GM12878 (cell line): ENCODE results near the gene MRPL39. TPM values are rescaled to one million over a fixed set of nuclear protein-coding genes. Genes with fewer than 3 reads are reported as not detected.

ENCODE experiments used
- BCL11A ChIP-seq: IDR thresholded peaks from 2 replicates; pipeline ENCODE4 v1.6.1; 2011; ENCODE audit warnings: low read depth, low read length
- CBX5 ChIP-seq: sonication (generic); IDR thresholded peaks from 2 replicates; pipeline ENCODE4 v1.6.1; 2016; ENCODE audit warnings: low read depth, moderate library complexity, mild to moderate bottlenecking, inconsistent platforms
- CHD4 ChIP-seq: fragments of 200-600 bp; sonication (generic); IDR thresholded peaks from 2 replicates; pipeline ENCODE4 v1.6.1; 2016; ENCODE audit warnings: mild to moderate bottlenecking
- CREB1 ChIP-seq: IDR thresholded peaks from 2 replicates; pipeline ENCODE4 v1.6.1; 2012; ENCODE audit warnings: low read depth, mild to moderate bottlenecking, inconsistent platforms
- FOXK2 ChIP-seq: fragments of 450-650 bp; IDR thresholded peaks from 2 replicates; pipeline ENCODE4 v1.6.1; 2017; ENCODE audit warnings: mild to moderate bottlenecking, moderate library complexity
- FOXM1 ChIP-seq: IDR thresholded peaks from 2 replicates; pipeline ENCODE4 v1.6.1; 2012; ENCODE audit warnings: low read depth, mild to moderate bottlenecking, inconsistent platforms, low read length, moderate library complexity
- HCFC1 ChIP-seq: fragments of 150-350 bp; IDR thresholded peaks from 2 replicates; pipeline ENCODE4 v1.6.1; 2014; ENCODE audit warnings: low read length
- HDAC6 ChIP-seq: fragments of 200-600 bp; sonication (generic); IDR thresholded peaks from one replicate; pipeline ENCODE4 v1.8.0; 2017; ENCODE audit warnings: antibody characterized with exemption; ENCODE audit not compliant: unreplicated experiment
- IRF4 ChIP-seq: IDR thresholded peaks from 2 replicates; pipeline ENCODE4 v1.6.1; 2011; ENCODE audit warnings: low read depth, low read length
- NFYA ChIP-seq: IDR thresholded peaks from 2 replicates; pipeline ENCODE4 v1.6.1; 2011; ENCODE audit warnings: low read depth, mild to moderate bottlenecking, low read length, improper control_type of control experiment, borderline replicate concordance
- PAX5 ChIP-seq: IDR thresholded peaks from 2 replicates; pipeline ENCODE4 v1.6.1; 2011; ENCODE audit warnings: low read depth, low read length, borderline replicate concordance
- RBBP5 ChIP-seq: fragments of 200-600 bp; sonication (generic); conservative IDR thresholded peaks from 2 replicates; pipeline ENCODE4 v1.6.1; 2016
- SMAD1 ChIP-seq: fragments of 450-650 bp; IDR thresholded peaks from 2 replicates; pipeline ENCODE4 v1.6.1; 2018; ENCODE audit warnings: mild to moderate bottlenecking, low read depth; ENCODE audit not compliant: partially characterized antibody
- SREBF1 ChIP-seq: IDR thresholded peaks from 2 replicates; pipeline ENCODE4 v1.6.1; 2012; ENCODE audit warnings: mild to moderate bottlenecking, low read length
- STAT1 ChIP-seq: fragments of 450-650 bp; conservative IDR thresholded peaks from 2 replicates; pipeline ENCODE4 v1.6.1; 2014; ENCODE audit warnings: antibody characterized with exemption, mild to moderate bottlenecking
- SUZ12 ChIP-seq: fragments of 200-600 bp; sonication (generic); IDR thresholded peaks from one replicate; pipeline ENCODE4 v1.6.1; 2018; ENCODE audit warnings: antibody characterized with exemption, mild to moderate bottlenecking; ENCODE audit not compliant: unreplicated experiment
- TCF7 ChIP-seq: IDR thresholded peaks from 2 replicates; pipeline ENCODE4 v1.6.1; 2014; ENCODE audit warnings: antibody characterized with exemption, borderline replicate concordance
- WRNIP1 ChIP-seq: IDR thresholded peaks from 2 replicates; pipeline ENCODE4 v1.6.1; 2011; ENCODE audit warnings: low read depth, low read length, improper control_type of control experiment, borderline replicate concordance
- ZSCAN29 ChIP-seq: fragments of 450-650 bp; IDR thresholded peaks from 2 replicates; pipeline ENCODE4 v1.6.1; 2017; ENCODE audit warnings: mild to moderate bottlenecking, moderate library complexity
- polyA plus RNA-seq, 11 experiments: library from polyadenylated mRNA; depleted of rRNA in 4 of 11; unstranded in 6 of 11; stranded (reverse) in 5 of 11; fragments of >200 nt; fragmentation: Nextera tagmentation in 4 of 11; fragmentation: Illumina TruSeq in 1 of 11; extraction: Ambion mirVana in 4 of 11; extraction: Trizol in 1 of 11; gene quantifications; 1 replicate in 1 of 11; 2 replicates in 10 of 11; pipeline versions ENCODE4 v1.2.1 to v1.2.3, GENCODE V29; 2011 to 2016; ENCODE audit warnings: inconsistent platforms in 2 of 11, missing spikeins in 2 of 11, low read depth in 1 of 11
- total RNA-seq, 4 experiments: library from RNA; depleted of rRNA in 3 of 4; stranded (reverse); fragments of >200 nt in 3 of 4; fragmentation: Illumina TruSeq in 1 of 4; extraction: Trizol in 1 of 4; gene quantifications; 2 replicates each; pipeline versions ENCODE4 v1.2.1 to v1.2.3, GENCODE V29; 2013 to 2021
- TF ChIP-seq, protein P1 (sequence below): IDR thresholded peaks from 2 replicates; pipeline ENCODE4 v1.6.1; 2012; ENCODE audit warnings: improper control_type of control experiment, low read depth, low read length; ENCODE audit not compliant: insufficient replicate concordance
- TF ChIP-seq, protein P2 (sequence below): IDR thresholded peaks from 2 replicates; pipeline ENCODE4 v1.6.1; 2011; ENCODE audit warnings: borderline replicate concordance, low read depth, mild to moderate bottlenecking, moderate library complexity, mixed read lengths, low read length; ENCODE audit not compliant: insufficient read depth; ENCODE audit errors: extremely low read length
- TF ChIP-seq, protein P3 (sequence below): IDR thresholded peaks from 2 replicates; pipeline ENCODE4 v1.6.1; 2011; ENCODE audit warnings: borderline replicate concordance, low read depth, mild to moderate bottlenecking, moderate library complexity, low read length; ENCODE audit not compliant: insufficient read depth, poor library complexity, severe bottlenecking
- TF ChIP-seq, protein P4 (sequence below): IDR thresholded peaks from 2 replicates; pipeline ENCODE4 v1.6.1; 2012; ENCODE audit warnings: low read length, inconsistent platforms

MRPL39 gene
- total and polyA plus RNA-seq, 10 of the 15 experiments (the other 5 are each of a cell fraction or from before 2014, with no cell fraction given) = 68.8 to 292 (median 120) TPM

DNA sequence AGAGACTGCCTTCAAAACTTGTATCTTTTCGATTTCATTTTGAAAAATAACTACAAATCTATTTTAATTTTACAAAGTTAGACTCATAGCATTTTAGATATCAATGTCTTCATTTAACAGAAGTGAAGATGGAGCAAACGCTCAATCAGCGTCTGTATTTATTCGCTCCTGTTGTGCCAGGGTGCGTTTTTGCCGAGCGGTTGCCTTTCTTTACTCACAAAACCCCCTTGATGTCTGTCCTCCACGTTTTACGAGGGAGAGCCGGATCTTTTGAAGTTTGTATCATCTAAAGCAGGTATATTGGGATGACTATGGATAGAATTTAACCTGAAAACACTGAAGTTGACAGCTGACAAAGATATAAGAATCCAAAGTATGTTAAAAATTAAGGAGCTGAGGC, 44.6 kb downstream of the MRPL39 start (continued):
- TF ChIP-seq WRNIP1 = 0 out of 2 replicates have a peak, but pooled peaks have one; percentile 23
- TF ChIP-seq BCL11A = 0 out of 2 replicates have a peak, but pooled peaks have one; percentile 3
- TF ChIP-seq, protein P1, sequence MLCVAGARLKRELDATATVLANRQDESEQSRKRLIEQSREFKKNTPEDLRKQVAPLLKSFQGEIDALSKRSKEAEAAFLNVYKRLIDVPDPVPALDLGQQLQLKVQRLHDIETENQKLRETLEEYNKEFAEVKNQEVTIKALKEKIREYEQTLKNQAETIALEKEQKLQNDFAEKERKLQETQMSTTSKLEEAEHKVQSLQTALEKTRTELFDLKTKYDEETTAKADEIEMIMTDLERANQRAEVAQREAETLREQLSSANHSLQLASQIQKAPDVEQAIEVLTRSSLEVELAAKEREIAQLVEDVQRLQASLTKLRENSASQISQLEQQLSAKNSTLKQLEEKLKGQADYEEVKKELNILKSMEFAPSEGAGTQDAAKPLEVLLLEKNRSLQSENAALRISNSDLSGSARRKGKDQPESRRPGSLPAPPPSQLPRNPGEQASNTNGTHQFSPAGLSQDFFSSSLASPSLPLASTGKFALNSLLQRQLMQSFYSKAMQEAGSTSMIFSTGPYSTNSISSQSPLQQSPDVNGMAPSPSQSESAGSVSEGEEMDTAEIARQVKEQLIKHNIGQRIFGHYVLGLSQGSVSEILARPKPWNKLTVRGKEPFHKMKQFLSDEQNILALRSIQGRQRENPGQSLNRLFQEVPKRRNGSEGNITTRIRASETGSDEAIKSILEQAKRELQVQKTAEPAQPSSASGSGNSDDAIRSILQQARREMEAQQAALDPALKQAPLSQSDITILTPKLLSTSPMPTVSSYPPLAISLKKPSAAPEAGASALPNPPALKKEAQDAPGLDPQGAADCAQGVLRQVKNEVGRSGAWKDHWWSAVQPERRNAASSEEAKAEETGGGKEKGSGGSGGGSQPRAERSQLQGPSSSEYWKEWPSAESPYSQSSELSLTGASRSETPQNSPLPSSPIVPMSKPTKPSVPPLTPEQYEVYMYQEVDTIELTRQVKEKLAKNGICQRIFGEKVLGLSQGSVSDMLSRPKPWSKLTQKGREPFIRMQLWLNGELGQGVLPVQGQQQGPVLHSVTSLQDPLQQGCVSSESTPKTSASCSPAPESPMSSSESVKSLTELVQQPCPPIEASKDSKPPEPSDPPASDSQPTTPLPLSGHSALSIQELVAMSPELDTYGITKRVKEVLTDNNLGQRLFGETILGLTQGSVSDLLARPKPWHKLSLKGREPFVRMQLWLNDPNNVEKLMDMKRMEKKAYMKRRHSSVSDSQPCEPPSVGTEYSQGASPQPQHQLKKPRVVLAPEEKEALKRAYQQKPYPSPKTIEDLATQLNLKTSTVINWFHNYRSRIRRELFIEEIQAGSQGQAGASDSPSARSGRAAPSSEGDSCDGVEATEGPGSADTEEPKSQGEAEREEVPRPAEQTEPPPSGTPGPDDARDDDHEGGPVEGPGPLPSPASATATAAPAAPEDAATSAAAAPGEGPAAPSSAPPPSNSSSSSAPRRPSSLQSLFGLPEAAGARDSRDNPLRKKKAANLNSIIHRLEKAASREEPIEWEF = no peak
- TF ChIP-seq CREB1 = no peak
- TF ChIP-seq SUZ12 = no peak
- TF ChIP-seq HCFC1 = no peak
- TF ChIP-seq PAX5 = no peak
- TF ChIP-seq, protein P2, sequence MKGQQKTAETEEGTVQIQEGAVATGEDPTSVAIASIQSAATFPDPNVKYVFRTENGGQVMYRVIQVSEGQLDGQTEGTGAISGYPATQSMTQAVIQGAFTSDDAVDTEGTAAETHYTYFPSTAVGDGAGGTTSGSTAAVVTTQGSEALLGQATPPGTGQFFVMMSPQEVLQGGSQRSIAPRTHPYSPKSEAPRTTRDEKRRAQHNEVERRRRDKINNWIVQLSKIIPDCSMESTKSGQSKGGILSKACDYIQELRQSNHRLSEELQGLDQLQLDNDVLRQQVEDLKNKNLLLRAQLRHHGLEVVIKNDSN = no peak
- no peak for TF ChIP-seq CHD4
- no peak for TF ChIP-seq SMAD1
- TF ChIP-seq SREBF1 = no peak
- TF ChIP-seq STAT1 = no peak
- TF ChIP-seq TCF7 = peak; percentile 46; the same call in 1 of the 2 replicates
- TF ChIP-seq CBX5 = no peak
- TF ChIP-seq RBBP5 = no peak
- TF ChIP-seq, protein P3, sequence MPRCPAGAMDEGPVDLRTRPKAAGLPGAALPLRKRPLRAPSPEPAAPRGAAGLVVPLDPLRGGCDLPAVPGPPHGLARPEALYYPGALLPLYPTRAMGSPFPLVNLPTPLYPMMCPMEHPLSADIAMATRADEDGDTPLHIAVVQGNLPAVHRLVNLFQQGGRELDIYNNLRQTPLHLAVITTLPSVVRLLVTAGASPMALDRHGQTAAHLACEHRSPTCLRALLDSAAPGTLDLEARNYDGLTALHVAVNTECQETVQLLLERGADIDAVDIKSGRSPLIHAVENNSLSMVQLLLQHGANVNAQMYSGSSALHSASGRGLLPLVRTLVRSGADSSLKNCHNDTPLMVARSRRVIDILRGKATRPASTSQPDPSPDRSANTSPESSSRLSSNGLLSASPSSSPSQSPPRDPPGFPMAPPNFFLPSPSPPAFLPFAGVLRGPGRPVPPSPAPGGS = no peak
- TF ChIP-seq ZSCAN29 = no peak
- TF ChIP-seq HDAC6 = no peak
- TF ChIP-seq FOXK2 = no peak
- no peak for TF ChIP-seq IRF4
- no peak for TF ChIP-seq NFYA
- TF ChIP-seq, protein P4, sequence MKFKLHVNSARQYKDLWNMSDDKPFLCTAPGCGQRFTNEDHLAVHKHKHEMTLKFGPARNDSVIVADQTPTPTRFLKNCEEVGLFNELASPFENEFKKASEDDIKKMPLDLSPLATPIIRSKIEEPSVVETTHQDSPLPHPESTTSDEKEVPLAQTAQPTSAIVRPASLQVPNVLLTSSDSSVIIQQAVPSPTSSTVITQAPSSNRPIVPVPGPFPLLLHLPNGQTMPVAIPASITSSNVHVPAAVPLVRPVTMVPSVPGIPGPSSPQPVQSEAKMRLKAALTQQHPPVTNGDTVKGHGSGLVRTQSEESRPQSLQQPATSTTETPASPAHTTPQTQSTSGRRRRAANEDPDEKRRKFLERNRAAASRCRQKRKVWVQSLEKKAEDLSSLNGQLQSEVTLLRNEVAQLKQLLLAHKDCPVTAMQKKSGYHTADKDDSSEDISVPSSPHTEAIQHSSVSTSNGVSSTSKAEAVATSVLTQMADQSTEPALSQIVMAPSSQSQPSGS = no peak
- no peak for TF ChIP-seq FOXM1
